Measurements from ENCODE around the gene KIF7.

- no peak for TF ChIP-seq CTCF (IDR thresholded peaks at IDR 0.05; ENCODE audit: poor library complexity, severe bottlenecking)
- TF ChIP-seq REST (IDR thresholded peaks at IDR 0.05; ENCODE audit: borderline replicate concordance) = no peak
Observed at GRCh38 chr15:89628806-89629715, 26.2 kb downstream of the KIF7 start.
